Stimulated activated CD4-positive, alpha-beta T cell treated with anti-CD3 and anti-CD28 coated beads, TNF-alpha, amount 100 ng/mL, for 48 hours (primary cell): ENCODE measurements around the gene CDK14.
"Not testable (repeated sequence)": the region's sequence is repeated elsewhere in the genome, so short reads cannot be mapped to it uniquely, and the experiment has no call there.

ENCODE experiments used
- DNase-seq, 3 donors: peaks; one replicate each; pipeline ENCODE4 v3.0.0-alpha.2; 2020; ENCODE audit warnings: low read depth in 3 of 3

CDK14 gene

DNA sequence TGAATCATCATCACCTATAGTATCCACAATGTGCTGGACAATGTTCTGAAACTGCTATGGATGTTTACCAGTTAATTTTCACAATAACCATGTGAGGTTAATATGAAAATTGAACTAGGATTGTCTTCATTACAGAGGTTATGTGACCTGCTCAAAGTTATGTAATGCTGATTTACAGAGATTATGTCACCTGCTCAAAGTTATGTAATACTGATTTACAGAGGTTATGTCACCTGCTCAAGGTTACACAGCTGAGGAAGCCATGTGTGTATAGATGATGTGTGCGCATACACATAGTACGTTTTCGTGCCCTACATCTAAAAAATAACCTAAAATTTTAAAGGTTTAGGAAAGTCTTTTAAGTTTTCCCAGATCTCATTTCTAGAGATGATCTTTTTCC, 298.0 kb downstream of the CDK14 start:
- DNase-seq: no peak

DNA sequence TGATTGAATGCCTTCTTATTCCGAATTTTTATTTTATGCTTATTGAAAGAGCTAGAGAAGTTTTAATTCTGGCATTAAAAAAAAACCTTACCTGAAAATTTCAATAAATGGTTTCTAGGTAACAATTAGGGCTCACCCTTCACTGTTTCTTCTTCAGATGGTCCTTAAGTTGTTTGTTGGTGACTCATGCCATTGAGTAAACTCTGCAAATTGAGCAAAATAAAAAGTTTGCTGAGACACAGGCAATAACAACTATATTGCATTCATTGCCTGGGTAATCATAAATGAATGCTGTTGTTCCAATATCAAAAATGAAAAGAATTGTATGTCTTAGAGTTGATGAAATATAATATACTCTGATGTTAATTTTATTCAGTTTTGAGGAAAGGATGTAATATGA, 300.3 kb downstream of the CDK14 start:
- no peak for DNase-seq

DNA sequence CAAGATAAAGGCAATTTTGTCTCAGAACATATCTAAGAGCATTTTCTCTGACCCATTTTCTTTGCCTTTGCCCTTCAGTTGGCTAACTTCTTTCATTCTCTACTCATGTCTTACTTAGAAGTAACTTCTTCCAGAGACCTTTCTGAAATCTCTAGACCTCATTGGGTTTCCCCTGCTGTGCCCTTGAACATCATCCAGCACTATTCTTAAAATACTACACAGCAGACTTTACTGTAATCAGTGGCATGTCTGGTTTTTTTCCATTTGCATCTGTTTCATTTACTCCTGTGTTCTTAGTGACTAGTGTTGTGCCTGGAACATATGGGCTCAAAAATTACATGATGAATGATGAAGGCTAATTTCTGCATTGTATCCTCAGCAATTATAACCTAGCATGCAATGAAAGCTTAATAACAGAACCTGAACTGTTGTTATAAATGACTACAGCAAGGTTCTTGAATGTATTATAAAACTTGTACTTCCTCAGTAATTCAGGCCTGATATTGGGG, 301.9 kb downstream of the CDK14 start:
- DNase-seq: no peak

DNA sequence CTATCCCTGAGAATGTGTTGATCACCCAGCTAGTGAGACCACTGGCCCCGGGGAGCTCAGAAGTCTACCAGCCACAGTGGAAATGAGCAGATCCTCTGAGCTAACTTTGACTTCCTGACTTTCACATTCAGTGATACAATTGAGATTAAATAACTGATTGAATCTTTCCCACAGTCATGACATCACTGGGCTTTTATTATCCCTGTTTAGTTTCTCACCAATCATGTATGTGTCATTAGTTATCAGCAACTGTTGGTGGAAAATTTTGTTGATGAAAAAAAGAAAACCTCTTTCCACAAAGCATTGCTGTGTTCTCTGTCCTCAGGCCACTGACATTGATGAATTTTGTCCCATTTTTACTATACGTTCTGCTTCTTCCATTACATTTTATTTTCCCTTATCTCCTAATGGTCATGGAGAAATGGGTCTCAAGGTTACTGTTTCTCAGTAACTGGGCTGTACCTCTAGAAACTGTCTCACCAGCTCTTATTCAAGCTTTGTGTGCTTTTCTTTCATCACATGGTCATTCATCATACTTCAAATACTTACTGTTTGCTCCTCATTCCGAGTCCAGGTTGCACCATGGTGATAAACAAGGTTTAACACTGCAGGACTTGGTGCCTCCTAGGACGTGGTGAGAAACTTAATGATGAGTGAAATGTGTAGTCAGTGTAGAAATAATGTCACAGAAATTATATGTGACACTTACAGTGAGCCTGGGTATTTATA, 304.7 kb downstream of the CDK14 start:
- DNase-seq: no peak

DNA sequence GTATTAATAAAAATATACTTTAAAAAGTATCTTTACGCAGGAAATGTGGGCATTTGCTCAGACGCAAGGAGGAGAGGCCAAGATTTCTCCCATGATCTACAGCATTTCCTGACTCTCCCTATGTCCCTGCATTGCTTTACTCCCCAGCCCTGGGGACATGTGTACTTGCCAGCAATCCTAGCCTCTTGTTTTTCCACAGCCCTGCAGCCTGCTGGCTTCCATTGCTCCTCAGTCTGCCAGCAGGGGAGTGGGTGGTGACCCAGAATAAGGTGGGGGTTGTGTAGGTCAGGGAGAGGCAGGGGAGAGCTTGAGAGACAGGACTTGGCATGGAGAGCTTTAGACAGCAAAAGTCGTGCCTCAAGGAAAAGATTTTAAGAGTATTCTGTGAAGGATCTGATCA, 307.7 kb downstream of the CDK14 start:
- DNase-seq: no peak

DNA sequence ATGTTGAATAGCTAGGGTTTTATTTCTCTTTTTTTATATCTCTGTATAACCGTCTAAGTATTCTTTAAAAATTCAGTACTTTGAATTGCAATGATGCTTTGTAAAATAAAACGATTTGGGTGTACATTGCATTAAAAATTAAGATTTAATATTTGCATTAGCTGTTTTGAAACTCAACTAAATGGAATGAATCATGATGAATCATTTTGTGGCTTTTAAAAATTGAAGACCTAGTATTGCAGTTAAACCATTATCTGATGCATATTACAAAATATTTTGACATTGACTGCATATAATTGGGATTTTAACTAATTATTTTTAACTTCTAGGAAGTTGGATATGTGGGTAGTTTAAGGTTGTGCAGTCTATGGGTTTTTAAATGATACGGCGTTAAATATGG, 314.0 kb downstream of the CDK14 start:
- no peak for DNase-seq

DNA sequence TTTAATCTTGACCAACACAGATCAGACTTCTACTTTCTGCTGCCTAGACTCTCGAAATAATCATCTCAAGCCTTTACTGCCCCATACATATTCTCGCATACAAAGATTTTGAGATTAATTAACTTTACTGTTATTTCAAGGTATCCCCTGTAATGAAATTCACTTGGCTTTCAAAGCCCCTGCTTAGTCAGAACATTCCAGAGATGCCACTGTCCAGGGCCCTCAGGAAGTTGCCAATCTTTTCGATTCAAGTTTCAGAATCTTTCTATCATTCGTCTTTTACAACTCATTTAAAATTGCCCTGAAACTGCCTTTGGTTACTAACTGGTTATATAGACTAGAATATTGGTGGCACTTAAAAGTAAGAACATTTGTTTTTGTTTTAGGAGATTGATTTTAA, 320.2 kb downstream of the CDK14 start:
- DNase-seq: no peak

DNA sequence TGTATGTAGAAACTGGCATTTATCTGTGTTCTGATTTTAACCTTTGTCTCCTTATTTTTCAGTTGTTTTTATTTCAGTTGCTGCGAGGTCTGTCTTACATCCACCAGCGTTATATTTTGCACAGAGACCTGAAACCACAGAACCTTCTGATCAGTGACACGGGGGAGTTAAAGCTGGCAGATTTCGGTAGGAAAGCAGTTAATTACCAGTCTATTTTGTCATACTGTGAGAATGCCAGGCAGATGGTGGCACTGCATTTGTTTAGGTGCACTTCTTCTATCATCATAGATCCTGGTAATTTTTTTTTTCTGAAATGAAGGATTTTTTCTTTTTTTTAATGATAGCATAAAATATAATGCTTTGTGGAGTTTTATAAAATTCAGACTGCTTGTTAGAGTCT, 321.4 kb downstream of the CDK14 start:
- no peak for DNase-seq

DNA sequence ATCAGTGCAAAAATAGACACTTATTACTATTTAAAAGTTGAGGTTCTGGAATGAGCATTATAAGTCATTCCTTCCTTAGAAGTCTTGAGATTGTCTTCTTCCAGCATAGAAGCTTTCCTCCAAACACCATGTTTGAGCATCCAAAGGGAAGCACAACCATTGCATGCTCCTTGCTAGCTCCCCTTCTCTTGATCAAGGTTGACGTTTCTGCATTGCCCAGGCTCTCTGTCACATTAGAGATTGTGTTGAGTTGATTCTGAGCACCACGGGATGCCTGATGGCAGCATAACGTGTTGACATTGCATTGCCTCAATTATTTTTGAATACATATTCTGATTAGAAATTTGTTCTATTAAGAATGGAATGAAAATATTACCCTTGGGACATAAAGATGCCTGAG, 322.2 kb downstream of the CDK14 start:
- DNase-seq: no peak

DNA sequence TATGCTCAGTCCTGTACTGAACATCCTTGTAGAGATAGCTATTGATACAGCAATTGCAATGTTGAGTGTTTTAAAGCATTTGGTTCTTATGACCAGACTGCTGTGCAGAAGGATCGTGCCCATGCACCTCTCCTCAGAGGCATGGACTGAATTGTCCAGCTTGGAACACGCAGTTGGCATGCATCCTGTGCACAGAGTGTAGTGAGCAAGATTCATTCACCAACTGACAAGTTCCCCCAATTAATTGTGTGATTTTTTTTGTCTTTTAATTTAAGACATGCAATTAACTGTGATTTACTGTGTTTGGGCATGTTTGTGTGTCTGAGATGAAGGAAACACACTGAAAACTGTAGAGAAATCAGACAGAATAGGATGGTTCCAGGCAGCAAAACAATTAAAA, 323.7 kb downstream of the CDK14 start:
- no peak for DNase-seq

DNA sequence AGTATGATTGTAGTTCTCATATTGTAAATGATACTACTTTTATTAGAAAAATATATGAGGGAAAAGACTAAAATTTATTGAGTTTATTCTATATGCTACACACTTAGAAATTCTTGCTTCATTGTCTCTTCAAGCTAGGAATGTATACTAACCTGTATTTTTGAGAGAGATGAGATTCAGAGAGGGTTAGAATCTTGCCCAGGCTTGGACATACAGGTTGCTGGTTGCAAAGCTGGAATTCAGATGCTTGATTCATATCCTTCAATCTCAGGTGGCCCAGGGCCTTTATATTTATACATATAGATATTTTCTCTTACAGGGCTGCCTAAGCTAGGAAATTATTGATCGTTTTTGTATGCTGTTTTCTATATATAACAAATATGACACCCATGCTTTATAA, 324.2 kb downstream of the CDK14 start:
- DNase-seq: no peak

DNA sequence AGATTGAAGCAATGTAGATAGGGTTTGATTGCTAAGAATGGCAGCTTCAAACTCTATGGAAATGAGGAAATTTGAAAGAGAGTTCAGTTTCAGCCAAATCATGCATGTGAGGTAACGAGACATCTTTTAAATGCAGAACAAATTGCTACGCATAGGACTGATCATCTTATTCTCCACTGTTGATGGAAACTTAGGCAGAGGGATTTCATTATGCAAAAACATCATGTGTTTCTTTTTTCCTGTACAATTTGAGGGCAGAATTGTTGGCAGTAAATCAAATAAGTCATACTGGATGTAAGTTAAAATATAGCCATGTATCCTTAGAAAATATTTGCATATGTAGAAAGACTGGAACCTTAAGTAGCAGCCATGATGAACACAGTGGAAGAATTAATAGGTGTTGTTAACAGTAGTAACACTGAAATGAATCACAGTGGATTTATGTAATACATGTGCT, 327.4 kb downstream of the CDK14 start:
- no peak for DNase-seq

DNA sequence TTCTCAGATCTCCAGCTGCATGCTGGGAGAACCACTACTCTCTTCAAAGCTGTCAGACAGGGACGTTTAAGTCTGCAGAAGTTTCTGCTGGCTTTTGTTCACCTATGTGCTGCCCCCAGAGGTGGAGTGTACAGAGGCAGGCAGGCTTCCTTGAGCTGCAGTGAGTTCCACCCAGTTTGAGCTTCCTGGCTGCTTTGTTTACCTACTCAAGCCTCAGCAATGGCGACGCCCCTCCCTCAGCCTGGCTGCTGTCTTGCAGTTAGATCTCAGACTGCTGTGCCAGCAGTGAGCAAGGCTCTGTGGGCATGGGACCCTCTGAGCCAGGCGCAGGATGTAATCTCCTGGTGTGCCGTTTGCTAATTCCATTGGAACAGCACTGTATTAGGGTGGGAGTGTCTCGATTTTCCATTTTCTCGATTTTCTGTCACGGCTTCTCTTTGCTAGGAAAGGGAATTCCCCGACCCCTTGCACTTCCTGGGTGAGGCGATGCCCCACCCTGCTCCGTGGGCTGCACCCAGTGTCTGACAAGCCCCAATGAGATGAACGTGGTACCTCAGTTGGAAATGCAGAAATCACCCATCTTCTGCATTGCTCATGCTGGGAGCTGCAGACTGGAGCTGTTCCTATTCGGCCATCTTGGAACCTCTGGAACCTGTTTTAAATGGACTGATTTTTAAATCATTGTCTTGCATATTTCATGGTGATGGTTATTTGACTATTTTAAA, 332.7 kb downstream of the CDK14 start:
- not testable (repeated sequence) for DNase-seq

DNA sequence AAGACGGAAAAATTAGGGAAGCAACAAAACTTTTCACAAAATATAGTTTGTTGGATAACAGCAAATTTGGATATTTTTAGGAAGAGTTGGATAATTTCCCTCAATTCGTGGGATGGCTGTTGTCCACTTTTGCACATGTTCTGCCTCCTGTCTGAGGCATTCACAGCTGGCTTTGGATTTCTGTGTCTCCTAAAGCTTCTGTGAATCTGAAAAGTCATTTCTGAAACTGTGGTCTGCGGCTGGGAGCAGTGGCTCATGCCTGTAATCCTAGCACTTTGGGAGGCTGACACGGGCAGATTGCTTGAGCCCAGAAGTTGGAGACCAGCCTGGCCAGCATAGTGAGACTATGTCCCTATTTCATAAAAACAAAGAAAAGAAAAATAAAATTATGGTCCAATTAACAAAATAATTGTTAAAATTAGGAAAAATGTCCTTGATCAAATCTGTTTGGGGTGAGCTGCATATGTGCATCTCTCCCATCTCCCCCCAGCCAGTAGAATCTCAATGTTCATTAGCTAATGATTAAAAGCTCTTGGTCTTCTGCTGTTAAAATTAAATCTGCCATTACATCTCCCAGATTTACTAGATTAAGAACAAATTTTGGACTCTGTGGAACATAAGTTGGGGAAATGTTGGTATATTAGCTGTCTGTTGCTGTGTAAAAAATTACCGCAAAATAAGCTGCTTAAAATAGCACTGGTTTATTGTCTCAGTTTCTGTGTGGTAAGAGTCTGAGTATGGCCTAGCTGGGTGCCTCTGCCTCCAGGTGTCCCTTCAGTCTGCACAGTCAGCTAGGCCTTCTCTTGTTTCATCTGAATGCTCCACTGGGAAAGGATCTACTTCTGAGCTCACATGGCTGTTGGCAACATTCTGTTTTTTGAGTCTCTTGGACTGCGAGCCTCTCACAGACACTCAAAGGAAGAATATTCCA, 336.1 kb downstream of the CDK14 start:
- DNase-seq: no peak

DNA sequence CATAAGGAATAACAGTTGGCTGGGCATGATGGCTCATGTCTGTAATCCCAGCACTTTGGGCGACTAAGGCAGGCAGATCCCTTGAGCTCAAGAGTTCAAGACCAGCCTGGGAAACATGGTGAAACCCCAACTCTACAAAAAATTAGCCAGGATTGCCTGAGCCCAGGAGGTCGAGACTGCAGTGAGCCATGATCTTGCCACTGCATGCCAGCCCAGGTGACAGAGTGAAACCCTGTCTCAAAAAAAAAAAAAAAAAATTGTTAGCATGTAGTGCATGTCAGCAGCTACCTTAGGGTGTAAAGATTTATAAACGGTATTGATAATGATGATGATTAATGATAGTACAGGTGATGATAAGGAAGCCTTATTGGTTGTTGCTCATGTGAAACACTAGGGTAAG, 336.9 kb downstream of the CDK14 start:
- no peak for DNase-seq

DNA sequence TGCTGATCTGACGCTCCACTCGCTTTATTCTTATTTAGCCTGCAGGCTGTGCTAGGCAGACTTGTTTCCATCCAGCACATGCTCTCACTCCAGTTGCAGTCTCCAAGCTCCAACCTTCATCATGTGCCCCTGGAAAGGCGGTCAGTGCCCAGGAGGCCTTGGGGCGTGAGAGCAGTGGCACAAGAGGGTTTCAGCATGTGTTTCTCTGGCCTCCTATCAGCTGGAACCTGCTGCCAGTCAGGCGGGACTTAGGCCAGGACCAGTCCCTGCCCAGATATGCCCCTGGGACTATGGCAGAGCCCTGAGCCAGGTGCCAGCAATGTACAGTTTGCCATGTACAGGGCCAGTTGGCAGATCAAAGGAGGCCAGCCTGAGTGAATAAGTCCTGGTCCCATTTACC, 337.9 kb downstream of the CDK14 start:
- no peak for DNase-seq

DNA sequence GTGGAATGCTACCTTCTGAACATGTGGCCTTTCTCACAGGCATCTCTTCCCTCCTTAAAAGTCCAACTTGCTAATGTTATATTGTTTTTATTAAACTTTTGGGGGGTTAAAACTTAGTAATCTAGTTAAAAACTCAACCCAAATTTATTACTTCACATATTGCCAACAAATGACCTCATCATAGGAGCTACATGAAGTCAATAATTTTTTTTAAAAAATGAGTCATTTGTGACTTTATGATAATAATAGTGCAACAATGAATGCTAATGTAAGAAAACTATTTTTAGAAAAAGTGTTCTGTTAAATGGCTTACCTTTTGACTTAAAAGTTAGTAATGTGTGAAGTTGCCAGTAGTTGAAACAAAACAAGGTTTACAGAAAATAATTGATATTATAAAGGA, 342.2 kb downstream of the CDK14 start:
- no peak for DNase-seq

DNA sequence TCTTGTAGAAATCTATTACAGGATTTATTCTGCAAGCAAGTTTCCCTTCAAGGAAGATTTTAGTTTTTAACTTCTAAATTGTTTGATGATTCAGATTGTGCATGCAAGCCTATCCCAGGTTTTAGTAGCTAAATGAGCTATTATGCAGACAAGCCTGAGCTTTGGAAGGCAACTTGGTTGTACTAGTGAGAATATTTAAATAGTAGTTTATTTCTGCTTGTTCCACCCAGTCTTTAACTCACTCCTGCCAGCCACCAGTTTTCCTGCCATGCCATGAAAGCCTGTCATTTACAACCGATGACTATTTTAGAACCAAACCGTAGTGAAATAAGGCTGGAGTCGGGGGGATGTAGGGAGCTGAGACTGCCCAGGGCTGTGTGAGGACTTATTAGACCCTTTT, 343.5 kb downstream of the CDK14 start:
- DNase-seq: no peak

DNA sequence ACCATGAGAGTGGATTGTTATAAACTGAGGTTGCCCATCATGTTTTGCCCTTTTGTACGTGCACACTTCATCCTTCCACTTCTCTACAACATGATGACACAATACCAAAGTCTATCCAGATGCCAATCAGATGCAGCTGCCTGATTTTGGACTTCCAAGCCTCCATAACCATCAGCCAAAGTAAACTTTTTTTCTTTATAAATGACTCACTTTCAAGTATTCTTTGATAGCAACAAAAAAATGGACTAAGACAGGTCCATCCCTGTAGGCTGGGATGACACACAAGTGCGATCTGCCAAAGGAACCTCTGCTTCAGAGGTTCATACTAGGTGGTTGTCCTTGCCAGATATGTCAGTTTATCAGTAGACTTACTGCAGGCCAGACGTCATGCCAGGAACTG, 347.9 kb downstream of the CDK14 start:
- no peak for DNase-seq

DNA sequence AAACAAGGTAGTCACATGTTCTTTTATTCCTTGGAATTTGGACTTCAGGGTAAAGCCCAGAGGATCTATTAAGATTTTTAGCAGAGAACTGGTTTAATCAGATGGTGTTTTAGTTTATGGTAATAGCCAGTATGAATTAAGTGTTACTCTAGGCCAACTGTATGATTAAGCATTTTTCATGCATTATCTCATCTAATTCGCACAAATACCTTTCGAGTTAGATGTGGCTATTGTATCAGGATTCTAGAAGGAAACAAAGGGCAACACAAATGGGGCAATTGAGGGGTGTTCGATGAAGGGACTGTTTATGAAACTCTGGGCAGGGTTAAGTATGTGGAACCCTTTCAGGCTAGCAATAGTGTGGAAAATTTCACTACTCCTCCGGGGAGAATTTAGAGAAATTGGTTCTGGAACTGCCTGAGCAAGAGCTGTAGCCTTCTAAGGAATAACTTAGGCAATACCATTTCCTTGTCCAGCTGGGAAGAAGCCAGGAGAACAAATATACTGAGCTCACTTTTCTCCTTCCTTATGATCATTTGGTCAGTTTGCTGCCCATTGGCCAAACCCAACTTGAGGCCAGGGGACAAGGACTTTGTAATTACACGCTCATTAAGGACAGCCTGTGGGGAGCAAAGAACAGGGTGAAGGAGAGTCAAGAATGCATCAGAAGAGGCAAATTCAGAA, 349.1 kb downstream of the CDK14 start:
- DNase-seq: no peak

DNA sequence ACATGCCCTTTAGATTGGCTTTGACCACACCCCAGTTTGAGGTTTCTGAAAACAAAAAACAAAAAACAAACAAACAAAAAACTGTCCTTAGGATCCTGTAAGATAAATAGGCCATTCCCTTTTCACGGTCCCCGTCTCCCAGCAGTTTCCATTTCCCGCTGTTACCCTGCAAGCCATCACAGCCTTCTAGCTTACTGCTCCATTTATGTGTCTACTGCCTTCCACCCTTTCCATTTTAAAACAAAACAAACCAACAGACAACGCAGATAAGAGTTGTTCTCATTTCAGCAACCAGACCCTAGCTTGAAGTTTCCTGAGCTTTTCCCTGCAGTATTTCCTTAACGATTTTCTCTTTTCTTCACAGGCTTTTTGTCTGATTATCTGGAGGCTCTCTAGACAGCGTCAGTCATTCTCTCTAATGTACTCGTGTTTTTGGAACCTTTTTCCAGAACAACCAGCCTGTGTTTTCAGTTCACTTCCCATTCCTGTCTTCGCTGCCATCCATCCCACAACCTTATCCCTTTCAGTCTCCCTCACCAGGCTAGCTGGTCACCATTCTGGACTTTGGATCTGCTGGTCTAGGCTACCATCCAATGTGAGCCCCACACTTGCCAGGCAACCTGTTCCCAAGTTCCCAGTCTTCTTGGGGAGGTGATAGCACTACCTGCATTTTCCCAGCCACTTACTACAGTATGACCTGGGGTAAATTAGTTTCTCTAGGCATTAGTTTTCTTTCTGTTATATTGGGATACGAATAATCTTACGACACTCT, 350.8 kb downstream of the CDK14 start:
- DNase-seq: no peak
